HCT116 (cell line): ENCODE data around the gene BTG1.

Experiments
- CTCF ChIP-seq, 3 experiments: fragments of 200-600 bp in 1 of 3; sonication (generic) in 1 of 3; IDR thresholded peaks in 2 of 3; conservative IDR thresholded peaks in 1 of 3; 2 replicates each; pipeline ENCODE4 v1.5.1; 2012 to 2017; ENCODE audit warnings: low read depth in 2 of 3, low read length in 2 of 3, antibody characterized with exemption in 1 of 3, borderline replicate concordance in 1 of 3, control low read depth in 1 of 3, mild to moderate bottlenecking in 1 of 3, mixed read lengths in 1 of 3, mixed run types in 1 of 3, moderate library complexity in 1 of 3; ENCODE audit not compliant: insufficient read depth in 1 of 3
- YY1 ChIP-seq: IDR thresholded peaks from 2 replicates; pipeline ENCODE4 v1.6.1; 2011; ENCODE audit warnings: low read length, low read depth, moderate library complexity, mild to moderate bottlenecking; ENCODE audit not compliant: insufficient replicate concordance; ENCODE audit errors: extremely low read depth
- ZFX ChIP-seq: fragments of 450-650 bp; IDR thresholded peaks from 2 replicates; pipeline ENCODE4 v1.6.1; 2017

GRCh38 chr12:92130999-92131398 lies 14.6 kb downstream of the BTG1 start:
- TF ChIP-seq CTCF (IDR thresholded peaks at IDR 0.05 in 2 of 3, conservative IDR thresholded peaks at IDR 0.05 in 1 of 3; ENCODE audit: borderline replicate concordance in 1 of 3, insufficient read depth in 1 of 3, low read depth in 2 of 3, low read length in 2 of 3), result no peak
- no peak for TF ChIP-seq YY1
- no peak for TF ChIP-seq ZFX
